ENCODE results near the gene MKRN3.

The MKRN3 gene

DNA sequence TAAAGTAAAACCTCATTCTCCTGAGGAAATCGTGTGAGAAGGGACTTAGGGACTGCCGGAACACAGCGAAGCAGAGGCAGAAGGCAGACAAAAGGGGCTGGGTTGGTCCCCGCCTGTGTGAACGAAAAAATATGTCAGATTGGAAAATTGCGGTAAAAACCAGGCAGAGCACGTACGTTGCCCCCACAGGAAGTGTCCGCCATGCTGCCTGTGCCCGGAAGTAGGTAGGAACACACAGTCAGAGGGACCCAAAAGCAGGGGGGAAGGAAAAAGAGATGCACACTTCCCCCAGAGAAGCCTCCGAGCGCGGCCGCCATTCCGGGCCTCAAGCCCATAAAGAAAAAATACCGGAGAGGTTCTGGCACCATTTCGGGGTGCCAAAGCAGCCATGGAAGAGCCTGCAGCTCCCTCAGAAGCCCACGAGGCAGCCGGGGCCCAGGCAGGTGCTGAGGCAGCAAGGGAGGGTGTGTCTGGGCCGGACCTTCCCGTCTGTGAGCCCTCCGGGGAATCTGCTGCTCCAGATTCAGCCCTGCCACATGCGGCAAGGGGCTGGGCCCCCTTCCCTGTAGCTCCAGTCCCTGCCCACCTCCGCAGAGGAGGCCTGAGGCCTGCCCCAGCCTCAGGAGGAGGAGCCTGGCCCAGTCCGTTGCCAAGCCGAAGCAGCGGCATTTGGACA, at the start of gene MKRN3:
Gene MKRN3, plus strand, starts transcription at position 280 of the 676 bp plus-strand sequence. Its CDS starts 109 bp downstream, at position 389.
- DNase-seq (ENCODE audit: low read depth in 2 of 2) = peak; percentile 4 to 11

- no peak for DNase-seq (ENCODE audit: low read depth in 2 of 2)
Observed at GRCh38 chr15:23516866-23517265, 48.6 kb upstream of the MKRN3 start.

DNA sequence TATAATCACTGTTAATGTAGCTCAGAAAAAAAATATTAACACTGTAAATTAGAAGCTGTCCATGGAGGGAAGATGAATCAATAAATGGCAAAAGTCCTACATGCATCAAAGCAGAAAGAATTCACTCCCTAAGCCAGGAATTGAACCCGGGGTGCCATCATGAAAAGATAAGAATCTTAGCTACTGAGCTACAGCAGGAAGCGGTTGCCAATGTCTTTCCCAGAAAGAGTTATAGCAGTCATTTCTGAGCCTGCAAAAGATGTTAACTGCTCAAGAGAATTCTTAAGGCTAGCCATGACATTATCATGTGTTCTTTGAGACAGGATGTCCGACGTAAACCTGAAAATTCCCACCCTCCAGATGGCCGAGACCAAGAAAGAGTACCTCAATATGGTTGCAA, 47.4 kb upstream of the MKRN3 start:
- DNase-seq (ENCODE audit: low read depth in 2 of 2) = no peak

DNA sequence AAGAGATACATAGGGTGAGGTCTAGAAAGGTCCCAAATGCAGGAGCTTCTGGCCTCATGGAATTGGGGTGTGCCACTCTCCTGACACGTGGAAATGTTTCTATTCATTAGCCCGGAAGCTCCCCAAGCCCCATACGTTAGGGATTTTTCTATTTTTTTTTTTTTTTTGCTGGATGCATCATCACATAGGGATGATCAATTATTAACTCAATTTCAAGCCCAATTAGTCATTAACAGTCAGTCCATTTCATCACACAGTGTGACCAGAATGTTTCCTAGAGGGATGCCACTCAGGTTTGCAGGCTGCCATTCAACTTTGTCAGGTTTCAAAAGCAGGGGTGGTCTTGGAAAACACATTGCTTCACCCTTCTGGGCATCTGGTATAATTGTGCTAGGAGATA, 40.7 kb upstream of the MKRN3 start:
- DNase-seq (ENCODE audit: low read depth in 2 of 2) = no peak

DNA sequence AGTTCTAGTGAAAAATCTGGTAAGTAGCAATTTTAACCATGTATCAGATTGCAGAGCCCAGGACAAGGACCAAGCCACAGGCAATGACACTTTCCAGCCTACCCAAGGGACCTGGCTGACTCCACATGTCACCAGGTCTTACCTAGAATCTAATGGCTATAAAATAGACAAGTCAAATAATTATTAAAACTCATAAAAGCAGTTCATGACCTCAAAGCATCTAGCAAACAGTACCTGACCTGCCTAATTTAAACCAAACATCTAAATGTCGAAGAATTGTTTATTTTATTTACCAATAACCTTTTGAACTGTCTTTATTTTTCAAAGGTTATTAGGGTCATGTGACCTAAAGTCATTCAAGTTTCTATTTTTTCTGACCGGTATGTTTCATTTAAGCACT, 35.6 kb upstream of the MKRN3 start:
- no peak for DNase-seq (ENCODE audit: low read depth in 2 of 2)

DNA sequence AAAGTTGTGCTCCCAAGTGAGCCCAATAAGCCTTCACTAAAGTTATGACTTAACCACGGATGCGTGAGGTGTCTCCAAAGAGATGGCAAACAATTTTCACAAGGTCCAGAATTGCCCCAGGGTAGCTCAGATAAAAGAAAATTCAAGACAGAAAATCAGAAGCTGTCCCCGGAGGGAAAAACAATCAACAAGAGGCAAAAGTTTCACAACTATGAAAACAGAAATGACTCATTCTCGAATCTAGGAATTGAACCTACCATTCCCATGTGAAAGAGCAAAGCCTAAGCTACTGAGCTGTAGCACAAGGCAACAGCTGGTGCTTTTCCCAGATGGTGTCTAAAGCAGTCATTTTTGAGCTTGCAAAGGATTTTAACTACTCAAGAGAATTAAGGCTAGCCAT, 33.5 kb upstream of the MKRN3 start:
- no peak for DNase-seq (ENCODE audit: low read depth in 2 of 2)

DNA sequence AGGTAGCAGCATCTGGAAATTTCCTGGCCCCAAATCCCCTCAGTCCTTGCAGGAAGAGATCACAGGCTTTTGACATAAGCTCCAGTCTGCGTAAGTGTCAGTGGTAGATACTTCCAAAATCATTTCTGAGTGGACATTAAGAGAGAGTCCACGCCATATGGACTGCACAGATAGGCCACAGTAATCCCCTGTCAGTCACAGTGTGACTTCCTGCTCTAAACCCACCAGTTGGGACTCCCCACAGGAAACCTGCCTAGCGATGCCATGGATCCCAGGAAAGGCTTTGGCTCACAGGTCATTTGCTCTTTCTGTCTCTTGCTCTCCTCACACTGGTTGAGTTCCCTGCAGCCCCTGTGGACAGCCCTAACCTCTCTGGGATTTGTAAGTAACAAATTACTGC, 28.8 kb upstream of the MKRN3 start:
- no peak for DNase-seq (ENCODE audit: low read depth in 2 of 2)

GRCh38 chr15:23538648-23539047, 26.8 kb upstream of the MKRN3 start:
- no peak for DNase-seq (ENCODE audit: low read depth in 2 of 2)

GRCh38 chr15:23539892-23540291, 25.6 kb upstream of the MKRN3 start:
- no peak for DNase-seq (ENCODE audit: low read depth in 2 of 2)

DNA sequence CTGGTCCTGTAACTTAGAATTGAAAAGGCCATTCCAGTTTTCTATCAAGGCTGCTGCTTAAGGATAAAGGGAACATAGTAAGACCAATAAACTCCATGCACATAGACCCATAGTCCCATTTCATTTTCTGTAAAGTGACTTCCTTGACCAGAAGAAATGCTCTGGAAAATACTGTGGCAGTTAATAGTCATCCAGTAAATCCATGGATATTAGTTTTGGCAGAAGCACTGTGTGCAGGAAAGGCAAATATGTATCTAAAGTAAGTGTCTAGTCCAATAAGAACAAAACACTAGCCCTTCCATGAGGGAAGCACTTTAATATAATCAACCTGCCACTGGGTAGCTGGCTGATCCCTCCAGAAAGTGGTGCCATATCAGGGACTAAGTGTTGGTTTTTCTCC, 19.3 kb upstream of the MKRN3 start:
- no peak for DNase-seq (ENCODE audit: low read depth in 2 of 2)

GRCh38 chr15:23548071-23548470, 17.4 kb upstream of the MKRN3 start:
- no peak for DNase-seq (ENCODE audit: low read depth in 2 of 2)

DNA sequence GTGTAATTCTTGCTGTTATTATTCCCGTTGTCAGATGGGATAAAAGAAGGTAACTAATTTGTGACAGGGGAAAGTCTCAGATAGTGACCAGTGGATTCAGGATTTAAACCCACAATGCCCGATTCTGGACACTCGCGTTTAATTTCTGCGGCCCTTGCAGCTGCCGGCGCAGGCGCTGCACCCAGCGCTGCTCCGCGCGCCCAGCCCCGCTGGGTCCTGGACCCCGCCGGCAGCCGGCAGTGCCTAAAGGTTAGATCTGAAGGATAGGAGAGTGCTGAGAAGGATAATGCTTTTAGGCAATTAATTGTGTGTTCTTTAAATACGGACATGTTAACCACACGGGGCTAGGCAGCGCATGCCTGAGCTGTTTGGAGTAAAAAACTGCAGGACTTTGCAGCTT, 3.6 kb upstream of the MKRN3 start:
- no peak for DNase-seq (ENCODE audit: low read depth in 2 of 2)

GRCh38 chr15:23564821-23565394, 566 bp upstream of the MKRN3 start:
- DNase-seq (ENCODE audit: low read depth in 2 of 2) = no peak

DNA sequence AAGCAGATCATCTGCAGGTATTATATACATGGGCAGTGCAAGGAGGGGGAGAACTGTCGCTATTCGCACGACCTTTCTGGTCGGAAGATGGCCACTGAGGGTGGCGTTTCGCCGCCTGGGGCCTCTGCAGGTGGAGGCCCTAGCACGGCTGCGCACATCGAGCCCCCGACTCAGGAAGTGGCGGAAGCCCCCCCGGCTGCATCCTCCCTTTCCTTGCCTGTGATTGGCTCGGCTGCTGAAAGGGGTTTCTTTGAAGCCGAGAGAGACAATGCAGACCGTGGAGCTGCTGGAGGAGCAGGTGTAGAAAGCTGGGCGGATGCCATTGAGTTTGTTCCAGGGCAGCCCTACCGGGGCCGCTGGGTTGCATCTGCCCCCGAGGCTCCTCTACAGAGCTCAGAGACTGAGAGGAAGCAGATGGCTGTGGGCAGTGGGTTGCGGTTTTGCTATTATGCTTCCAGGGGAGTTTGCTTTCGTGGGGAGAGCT, 639 bp downstream of the MKRN3 start:
- DNase-seq (ENCODE audit: low read depth in 2 of 2) = peak in 1 of 2 experiments; percentile 2

GRCh38 chr15:23566651-23567050, 1.2 kb downstream of the MKRN3 start:
- DNase-seq (ENCODE audit: low read depth in 2 of 2) = no peak

GRCh38 chr15:23567921-23568320, 2.4 kb downstream of the MKRN3 start:
- no peak for DNase-seq (ENCODE audit: low read depth in 2 of 2)

GRCh38 chr15:23569151-23569925, 3.9 kb downstream of the MKRN3 start:
- no peak for DNase-seq (ENCODE audit: low read depth in 2 of 2)

- DNase-seq (ENCODE audit: low read depth in 2 of 2) = no peak
Observed at GRCh38 chr15:23570486-23570885, 5.0 kb downstream of the MKRN3 start.

DNA sequence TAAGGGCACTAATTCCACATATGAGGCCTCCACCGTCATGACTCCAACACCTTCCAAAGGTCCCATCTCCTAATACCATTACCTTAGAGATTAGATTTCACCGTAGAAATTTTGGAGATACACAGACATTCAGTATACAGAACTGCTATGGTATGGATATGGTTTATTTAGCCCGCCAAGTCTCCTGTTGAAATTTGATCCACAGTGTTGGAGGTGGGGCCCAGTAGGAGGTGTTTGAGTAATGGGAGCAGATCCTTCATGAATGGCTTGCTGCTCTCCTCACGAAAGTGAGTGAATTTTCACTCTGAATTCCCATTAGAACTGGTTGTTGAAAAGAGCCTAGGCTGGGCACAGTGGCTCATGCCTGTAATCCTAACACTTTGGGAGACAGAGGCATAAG, 7.4 kb downstream of the MKRN3 start:
- no peak for DNase-seq (ENCODE audit: low read depth in 2 of 2)

- DNase-seq (ENCODE audit: low read depth in 2 of 2) = no peak
Observed at GRCh38 chr15:23574742-23575141, 9.3 kb downstream of the MKRN3 start.

GRCh38 chr15:23576061-23576460, 10.6 kb downstream of the MKRN3 start:
- no peak for DNase-seq (ENCODE audit: low read depth in 2 of 2)

- DNase-seq (ENCODE audit: low read depth in 2 of 2) = no peak
Observed at GRCh38 chr15:23578521-23579150, 13.2 kb downstream of the MKRN3 start.
